Measurements from ENCODE around the gene PHF23. TPM values are rescaled to one million over a fixed set of nuclear protein-coding genes. Genes with fewer than 3 reads are reported as not detected.

The PHF23 gene
- total RNA-seq, 1 experiment from 2014 or later: 45.8 TPM

DNA sequence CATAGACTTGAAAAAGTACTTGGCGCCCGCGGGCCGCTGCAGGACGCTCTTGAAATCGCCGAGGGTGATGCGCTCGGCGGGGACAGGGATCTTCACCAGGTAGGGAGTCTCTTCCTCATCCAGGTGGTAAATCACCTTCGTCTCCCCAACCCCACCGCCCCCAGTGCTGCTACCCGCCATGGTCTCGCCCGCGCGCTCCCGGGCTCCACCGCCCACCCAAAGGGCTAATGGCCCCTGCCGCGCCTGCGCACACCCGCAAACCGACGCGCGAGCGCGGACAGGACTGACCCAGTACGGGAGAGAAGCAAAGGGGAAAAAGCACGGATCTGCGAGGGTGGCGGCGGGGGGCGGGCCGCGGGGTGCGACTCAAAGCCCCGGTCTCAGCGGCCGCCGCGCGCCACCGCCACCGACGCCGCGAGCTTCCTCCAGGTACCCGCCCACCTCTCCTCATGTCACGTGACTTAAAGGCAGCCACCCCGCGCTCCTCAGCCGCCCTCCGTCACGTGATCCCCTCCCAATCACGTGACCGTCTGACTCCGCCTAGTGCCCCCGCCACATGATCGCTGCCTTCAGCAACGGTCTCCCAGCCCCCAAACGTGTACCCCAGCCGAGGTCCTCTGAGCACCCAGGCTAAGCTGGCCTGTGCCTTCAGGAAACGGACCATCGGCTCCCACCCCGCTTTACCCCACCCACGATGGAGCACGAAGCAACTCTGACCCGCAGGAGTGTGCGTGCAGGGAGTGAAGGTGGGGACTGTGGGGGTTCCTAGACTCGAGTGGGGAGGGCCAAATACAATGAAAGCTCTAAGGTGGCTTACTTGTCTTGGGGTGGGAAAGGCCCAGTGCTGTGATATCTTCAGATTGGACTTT, 4.9 kb downstream of the PHF23 start, which contains the start of gene DVL2 (continued):
- TF ChIP-seq, protein P1, sequence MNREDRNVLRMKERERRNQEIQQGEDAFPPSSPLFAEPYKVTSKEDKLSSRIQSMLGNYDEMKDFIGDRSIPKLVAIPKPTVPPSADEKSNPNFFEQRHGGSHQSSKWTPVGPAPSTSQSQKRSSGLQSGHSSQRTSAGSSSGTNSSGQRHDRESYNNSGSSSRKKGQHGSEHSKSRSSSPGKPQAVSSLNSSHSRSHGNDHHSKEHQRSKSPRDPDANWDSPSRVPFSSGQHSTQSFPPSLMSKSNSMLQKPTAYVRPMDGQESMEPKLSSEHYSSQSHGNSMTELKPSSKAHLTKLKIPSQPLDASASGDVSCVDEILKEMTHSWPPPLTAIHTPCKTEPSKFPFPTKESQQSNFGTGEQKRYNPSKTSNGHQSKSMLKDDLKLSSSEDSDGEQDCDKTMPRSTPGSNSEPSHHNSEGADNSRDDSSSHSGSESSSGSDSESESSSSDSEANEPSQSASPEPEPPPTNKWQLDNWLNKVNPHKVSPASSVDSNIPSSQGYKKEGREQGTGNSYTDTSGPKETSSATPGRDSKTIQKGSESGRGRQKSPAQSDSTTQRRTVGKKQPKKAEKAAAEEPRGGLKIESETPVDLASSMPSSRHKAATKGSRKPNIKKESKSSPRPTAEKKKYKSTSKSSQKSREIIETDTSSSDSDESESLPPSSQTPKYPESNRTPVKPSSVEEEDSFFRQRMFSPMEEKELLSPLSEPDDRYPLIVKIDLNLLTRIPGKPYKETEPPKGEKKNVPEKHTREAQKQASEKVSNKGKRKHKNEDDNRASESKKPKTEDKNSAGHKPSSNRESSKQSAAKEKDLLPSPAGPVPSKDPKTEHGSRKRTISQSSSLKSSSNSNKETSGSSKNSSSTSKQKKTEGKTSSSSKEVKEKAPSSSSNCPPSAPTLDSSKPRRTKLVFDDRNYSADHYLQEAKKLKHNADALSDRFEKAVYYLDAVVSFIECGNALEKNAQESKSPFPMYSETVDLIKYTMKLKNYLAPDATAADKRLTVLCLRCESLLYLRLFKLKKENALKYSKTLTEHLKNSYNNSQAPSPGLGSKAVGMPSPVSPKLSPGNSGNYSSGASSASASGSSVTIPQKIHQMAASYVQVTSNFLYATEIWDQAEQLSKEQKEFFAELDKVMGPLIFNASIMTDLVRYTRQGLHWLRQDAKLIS (CRISPR knock-in tag; IDR thresholded peaks at IDR 0.05; ENCODE audit: borderline replicate concordance): peak; percentile 90; the same call in 1 of the 2 replicates
- TF ChIP-seq, protein P2, sequence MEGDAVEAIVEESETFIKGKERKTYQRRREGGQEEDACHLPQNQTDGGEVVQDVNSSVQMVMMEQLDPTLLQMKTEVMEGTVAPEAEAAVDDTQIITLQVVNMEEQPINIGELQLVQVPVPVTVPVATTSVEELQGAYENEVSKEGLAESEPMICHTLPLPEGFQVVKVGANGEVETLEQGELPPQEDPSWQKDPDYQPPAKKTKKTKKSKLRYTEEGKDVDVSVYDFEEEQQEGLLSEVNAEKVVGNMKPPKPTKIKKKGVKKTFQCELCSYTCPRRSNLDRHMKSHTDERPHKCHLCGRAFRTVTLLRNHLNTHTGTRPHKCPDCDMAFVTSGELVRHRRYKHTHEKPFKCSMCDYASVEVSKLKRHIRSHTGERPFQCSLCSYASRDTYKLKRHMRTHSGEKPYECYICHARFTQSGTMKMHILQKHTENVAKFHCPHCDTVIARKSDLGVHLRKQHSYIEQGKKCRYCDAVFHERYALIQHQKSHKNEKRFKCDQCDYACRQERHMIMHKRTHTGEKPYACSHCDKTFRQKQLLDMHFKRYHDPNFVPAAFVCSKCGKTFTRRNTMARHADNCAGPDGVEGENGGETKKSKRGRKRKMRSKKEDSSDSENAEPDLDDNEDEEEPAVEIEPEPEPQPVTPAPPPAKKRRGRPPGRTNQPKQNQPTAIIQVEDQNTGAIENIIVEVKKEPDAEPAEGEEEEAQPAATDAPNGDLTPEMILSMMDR (IDR thresholded peaks at IDR 0.05): no peak
- TF ChIP-seq, protein P3, sequence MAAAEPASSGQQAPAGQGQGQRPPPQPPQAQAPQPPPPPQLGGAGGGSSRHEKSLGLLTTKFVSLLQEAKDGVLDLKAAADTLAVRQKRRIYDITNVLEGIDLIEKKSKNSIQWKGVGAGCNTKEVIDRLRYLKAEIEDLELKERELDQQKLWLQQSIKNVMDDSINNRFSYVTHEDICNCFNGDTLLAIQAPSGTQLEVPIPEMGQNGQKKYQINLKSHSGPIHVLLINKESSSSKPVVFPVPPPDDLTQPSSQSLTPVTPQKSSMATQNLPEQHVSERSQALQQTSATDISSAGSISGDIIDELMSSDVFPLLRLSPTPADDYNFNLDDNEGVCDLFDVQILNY (CRISPR knock-in tag; IDR thresholded peaks at IDR 0.05): 0 out of 2 replicates have a peak, but pooled peaks have one; percentile 84
- TF ChIP-seq JUN (CRISPR knock-in tag; IDR thresholded peaks at IDR 0.05) (no peak), IRF2 (CRISPR knock-in tag; IDR thresholded peaks at IDR 0.05; ENCODE audit: borderline replicate concordance, low read depth) (no peak), MYBL2 (CRISPR knock-in tag; IDR thresholded peaks at IDR 0.05) (peak; percentile 87), KAT7 (CRISPR knock-in tag; IDR thresholded peaks at IDR 0.05; ENCODE audit: borderline replicate concordance) (peak; percentile 76; the same call in 1 of the 2 replicates), NFYB (CRISPR knock-in tag; conservative IDR thresholded peaks at IDR 0.05; ENCODE audit: low read depth) (no peak; the same call in 1 of the 2 replicates), PRRX2 (CRISPR knock-in tag; IDR thresholded peaks at IDR 0.05) (peak; percentile 95), CBFB (CRISPR knock-in tag; IDR thresholded peaks at IDR 0.05; ENCODE audit: low read depth) (peak; percentile 51; the same call in 1 of the 2 replicates), NFE2L1 (CRISPR knock-in tag; IDR thresholded peaks at IDR 0.05) (0 out of 2 replicates have a peak, but pooled peaks have one; percentile 59), FOXP1 (CRISPR knock-in tag; IDR thresholded peaks at IDR 0.05; ENCODE audit: borderline replicate concordance) (peak; percentile 93), TP53 (CRISPR knock-in tag; IDR thresholded peaks at IDR 0.05) (peak; percentile 65; the same call in 1 of the 2 replicates), GABPB1 (CRISPR knock-in tag; IDR thresholded peaks at IDR 0.05) (peak; percentile 74), ZNF396 (CRISPR knock-in tag; IDR thresholded peaks at IDR 0.05; ENCODE audit: borderline replicate concordance) (no peak), ZNF423 (CRISPR knock-in tag; IDR thresholded peaks at IDR 0.05) (no peak)
- TF ChIP-seq, protein P4, sequence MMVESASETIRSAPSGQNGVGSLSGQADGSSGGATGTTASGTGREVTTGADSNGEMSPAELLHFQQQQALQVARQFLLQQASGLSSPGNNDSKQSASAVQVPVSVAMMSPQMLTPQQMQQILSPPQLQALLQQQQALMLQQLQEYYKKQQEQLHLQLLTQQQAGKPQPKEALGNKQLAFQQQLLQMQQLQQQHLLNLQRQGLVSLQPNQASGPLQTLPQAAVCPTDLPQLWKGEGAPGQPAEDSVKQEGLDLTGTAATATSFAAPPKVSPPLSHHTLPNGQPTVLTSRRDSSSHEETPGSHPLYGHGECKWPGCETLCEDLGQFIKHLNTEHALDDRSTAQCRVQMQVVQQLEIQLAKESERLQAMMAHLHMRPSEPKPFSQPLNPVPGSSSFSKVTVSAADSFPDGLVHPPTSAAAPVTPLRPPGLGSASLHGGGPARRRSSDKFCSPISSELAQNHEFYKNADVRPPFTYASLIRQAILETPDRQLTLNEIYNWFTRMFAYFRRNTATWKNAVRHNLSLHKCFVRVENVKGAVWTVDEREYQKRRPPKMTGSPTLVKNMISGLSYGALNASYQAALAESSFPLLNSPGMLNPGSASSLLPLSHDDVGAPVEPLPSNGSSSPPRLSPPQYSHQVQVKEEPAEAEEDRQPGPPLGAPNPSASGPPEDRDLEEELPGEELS (CRISPR knock-in tag; IDR thresholded peaks at IDR 0.05): peak; percentile 68; the same call in 1 of the 2 replicates
- TF ChIP-seq, protein P5, sequence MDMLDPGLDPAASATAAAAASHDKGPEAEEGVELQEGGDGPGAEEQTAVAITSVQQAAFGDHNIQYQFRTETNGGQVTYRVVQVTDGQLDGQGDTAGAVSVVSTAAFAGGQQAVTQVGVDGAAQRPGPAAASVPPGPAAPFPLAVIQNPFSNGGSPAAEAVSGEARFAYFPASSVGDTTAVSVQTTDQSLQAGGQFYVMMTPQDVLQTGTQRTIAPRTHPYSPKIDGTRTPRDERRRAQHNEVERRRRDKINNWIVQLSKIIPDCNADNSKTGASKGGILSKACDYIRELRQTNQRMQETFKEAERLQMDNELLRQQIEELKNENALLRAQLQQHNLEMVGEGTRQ (CRISPR knock-in tag; IDR thresholded peaks at IDR 0.05): peak; percentile 100
- TF ChIP-seq, protein P6, sequence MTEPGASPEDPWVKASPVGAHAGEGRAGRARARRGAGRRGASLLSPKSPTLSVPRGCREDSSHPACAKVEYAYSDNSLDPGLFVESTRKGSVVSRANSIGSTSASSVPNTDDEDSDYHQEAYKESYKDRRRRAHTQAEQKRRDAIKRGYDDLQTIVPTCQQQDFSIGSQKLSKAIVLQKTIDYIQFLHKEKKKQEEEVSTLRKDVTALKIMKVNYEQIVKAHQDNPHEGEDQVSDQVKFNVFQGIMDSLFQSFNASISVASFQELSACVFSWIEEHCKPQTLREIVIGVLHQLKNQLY (CRISPR knock-in tag; IDR thresholded peaks at IDR 0.05): no peak; the same call in 1 of the 2 replicates
- TF ChIP-seq, protein P7, sequence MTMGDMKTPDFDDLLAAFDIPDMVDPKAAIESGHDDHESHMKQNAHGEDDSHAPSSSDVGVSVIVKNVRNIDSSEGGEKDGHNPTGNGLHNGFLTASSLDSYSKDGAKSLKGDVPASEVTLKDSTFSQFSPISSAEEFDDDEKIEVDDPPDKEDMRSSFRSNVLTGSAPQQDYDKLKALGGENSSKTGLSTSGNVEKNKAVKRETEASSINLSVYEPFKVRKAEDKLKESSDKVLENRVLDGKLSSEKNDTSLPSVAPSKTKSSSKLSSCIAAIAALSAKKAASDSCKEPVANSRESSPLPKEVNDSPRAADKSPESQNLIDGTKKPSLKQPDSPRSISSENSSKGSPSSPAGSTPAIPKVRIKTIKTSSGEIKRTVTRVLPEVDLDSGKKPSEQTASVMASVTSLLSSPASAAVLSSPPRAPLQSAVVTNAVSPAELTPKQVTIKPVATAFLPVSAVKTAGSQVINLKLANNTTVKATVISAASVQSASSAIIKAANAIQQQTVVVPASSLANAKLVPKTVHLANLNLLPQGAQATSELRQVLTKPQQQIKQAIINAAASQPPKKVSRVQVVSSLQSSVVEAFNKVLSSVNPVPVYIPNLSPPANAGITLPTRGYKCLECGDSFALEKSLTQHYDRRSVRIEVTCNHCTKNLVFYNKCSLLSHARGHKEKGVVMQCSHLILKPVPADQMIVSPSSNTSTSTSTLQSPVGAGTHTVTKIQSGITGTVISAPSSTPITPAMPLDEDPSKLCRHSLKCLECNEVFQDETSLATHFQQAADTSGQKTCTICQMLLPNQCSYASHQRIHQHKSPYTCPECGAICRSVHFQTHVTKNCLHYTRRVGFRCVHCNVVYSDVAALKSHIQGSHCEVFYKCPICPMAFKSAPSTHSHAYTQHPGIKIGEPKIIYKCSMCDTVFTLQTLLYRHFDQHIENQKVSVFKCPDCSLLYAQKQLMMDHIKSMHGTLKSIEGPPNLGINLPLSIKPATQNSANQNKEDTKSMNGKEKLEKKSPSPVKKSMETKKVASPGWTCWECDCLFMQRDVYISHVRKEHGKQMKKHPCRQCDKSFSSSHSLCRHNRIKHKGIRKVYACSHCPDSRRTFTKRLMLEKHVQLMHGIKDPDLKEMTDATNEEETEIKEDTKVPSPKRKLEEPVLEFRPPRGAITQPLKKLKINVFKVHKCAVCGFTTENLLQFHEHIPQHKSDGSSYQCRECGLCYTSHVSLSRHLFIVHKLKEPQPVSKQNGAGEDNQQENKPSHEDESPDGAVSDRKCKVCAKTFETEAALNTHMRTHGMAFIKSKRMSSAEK (CRISPR knock-in tag; IDR thresholded peaks at IDR 0.05; ENCODE audit: borderline replicate concordance): peak; percentile 89; the same call in 1 of the 2 replicates
- TF ChIP-seq, protein P8, sequence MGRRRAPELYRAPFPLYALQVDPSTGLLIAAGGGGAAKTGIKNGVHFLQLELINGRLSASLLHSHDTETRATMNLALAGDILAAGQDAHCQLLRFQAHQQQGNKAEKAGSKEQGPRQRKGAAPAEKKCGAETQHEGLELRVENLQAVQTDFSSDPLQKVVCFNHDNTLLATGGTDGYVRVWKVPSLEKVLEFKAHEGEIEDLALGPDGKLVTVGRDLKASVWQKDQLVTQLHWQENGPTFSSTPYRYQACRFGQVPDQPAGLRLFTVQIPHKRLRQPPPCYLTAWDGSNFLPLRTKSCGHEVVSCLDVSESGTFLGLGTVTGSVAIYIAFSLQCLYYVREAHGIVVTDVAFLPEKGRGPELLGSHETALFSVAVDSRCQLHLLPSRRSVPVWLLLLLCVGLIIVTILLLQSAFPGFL (CRISPR knock-in tag; IDR thresholded peaks at IDR 0.05; ENCODE audit: borderline replicate concordance): no peak
